ENCODE results near the gene SNTA1. TPM values are rescaled to one million over a fixed set of nuclear protein-coding genes. Genes with fewer than 3 reads are reported as not detected.

SNTA1 gene
- total and polyA plus RNA-seq, 2 of the 13 experiments (the other 11 are each of a cell fraction or from before 2014, with no cell fraction given), result 16.4 to 18.3 TPM

GRCh38 chr20:33399924-33400323, 43.6 kb downstream of the SNTA1 start (continued):
- TF ChIP-seq ZBTB33 (CRISPR knock-in tag; IDR thresholded peaks at IDR 0.05) (peak; percentile 65), CEBPB (IDR thresholded peaks at IDR 0.05; ENCODE audit: borderline replicate concordance, low read depth, low read length) (peak; percentile 92), ZNF263 (CRISPR knock-in tag; IDR thresholded peaks at IDR 0.05) (peak; percentile 57; the same call in 1 of the 2 replicates), HOXA5 (CRISPR knock-in tag; IDR thresholded peaks at IDR 0.05) (0 out of 2 replicates have a peak, but pooled peaks have one; percentile 24), ZNF619 (CRISPR knock-in tag; IDR thresholded peaks at IDR 0.05) (no peak), ZNF768 (CRISPR knock-in tag; IDR thresholded peaks at IDR 0.05) (0 out of 2 replicates have a peak, but pooled peaks have one; percentile 6), YEATS4 (CRISPR knock-in tag; IDR thresholded peaks at IDR 0.05; ENCODE audit: borderline replicate concordance) (0 out of 2 replicates have a peak, but pooled peaks have one; percentile 20), ZNF737 (CRISPR knock-in tag; IDR thresholded peaks at IDR 0.05; ENCODE audit: borderline replicate concordance) (0 out of 2 replicates have a peak, but pooled peaks have one; percentile 61), POLR2A (IDR thresholded peaks at IDR 0.05; ENCODE audit: insufficient read depth in 1 of 2, low read depth in 2 of 2, low read length in 2 of 2) (peak in 1 of 2 experiments; percentile 25; a peak in 1 of 4 replicates), MAF1 (CRISPR knock-in tag; IDR thresholded peaks at IDR 0.05; ENCODE audit: borderline replicate concordance) (no peak), ARID5B (CRISPR knock-in tag; IDR thresholded peaks at IDR 0.05) (0 out of 2 replicates have a peak, but pooled peaks have one; percentile 9), ZNF652 (CRISPR knock-in tag; IDR thresholded peaks at IDR 0.05; ENCODE audit: borderline replicate concordance, low read depth) (no peak), NFATC3 (CRISPR knock-in tag; IDR thresholded peaks at IDR 0.05) (no peak), SOX5 (CRISPR knock-in tag; IDR thresholded peaks at IDR 0.05; ENCODE audit: borderline replicate concordance) (peak; percentile 29; the same call in 1 of the 2 replicates), AKAP8 (CRISPR knock-in tag; IDR thresholded peaks at IDR 0.05) (no peak), TEAD3 (CRISPR knock-in tag; optimal IDR thresholded peaks at IDR 0.05; ENCODE audit: borderline replicate concordance) (peak; percentile 58), ZNF572 (CRISPR knock-in tag; IDR thresholded peaks at IDR 0.05) (0 out of 2 replicates have a peak, but pooled peaks have one; percentile 53), FOXO1 (CRISPR knock-in tag; IDR thresholded peaks at IDR 0.05) (peak; percentile 24; the same call in 1 of the 2 replicates), FOXP4 (CRISPR knock-in tag; IDR thresholded peaks at IDR 0.05) (0 out of 2 replicates have a peak, but pooled peaks have one; percentile 20), HOXA9 (CRISPR knock-in tag; IDR thresholded peaks at IDR 0.05; ENCODE audit: borderline replicate concordance) (0 out of 2 replicates have a peak, but pooled peaks have one; percentile 37), PHF8 (CRISPR knock-in tag; IDR thresholded peaks at IDR 0.05) (peak; percentile 25; the same call in 1 of the 2 replicates), ZNF567 (CRISPR knock-in tag; IDR thresholded peaks at IDR 0.05; ENCODE audit: borderline replicate concordance) (no peak), ATF1 (CRISPR knock-in tag; IDR thresholded peaks at IDR 0.05) (no peak), REL (CRISPR knock-in tag; conservative IDR thresholded peaks at IDR 0.05) (peak; percentile 83; the same call in 1 of the 2 replicates)
